Lower leg skin (tissue), 3 donors: ENCODE measurements around the gene ZNF385C.

Source experiments
- CTCF ChIP-seq, 3 donors: fragments of 450-650 bp; IDR thresholded peaks; one replicate each; pipeline ENCODE4 v1.5.1; 2016; ENCODE audit warnings: antibody characterized with exemption in 3 of 3, mild to moderate bottlenecking in 3 of 3, moderate library complexity in 2 of 3
- POLR2A ChIP-seq, 2 donors: fragments of 450-650 bp; IDR thresholded peaks; one replicate each; pipeline ENCODE4 v1.6.1; 2016 to 2017; ENCODE audit warnings: antibody characterized with exemption in 2 of 2, mild to moderate bottlenecking in 1 of 2, moderate library complexity in 1 of 2

- no peak for TF ChIP-seq CTCF (IDR thresholded peaks at IDR 0.05)
- TF ChIP-seq POLR2A (IDR thresholded peaks at IDR 0.05): no peak
Observed at GRCh38 chr17:42112552-42113176, 14.4 kb upstream of the ZNF385C start, which contains the start of gene DHX58.
